ENCODE results near the gene TECPR2.

- no peak for TF ChIP-seq SP1 (IDR thresholded peaks at IDR 0.05; ENCODE audit: low read depth)
- peak in 2 of 3 experiments; percentile 42 to 47; a peak in 4 of 6 replicates for TF ChIP-seq CTCF (IDR thresholded peaks at IDR 0.05 in 2 of 3, conservative IDR thresholded peaks at IDR 0.05 in 1 of 3; ENCODE audit: borderline replicate concordance in 1 of 3, insufficient read depth in 1 of 3, low read depth in 2 of 3, low read length in 2 of 3)
- TF ChIP-seq POLR2AphosphoS5 (IDR thresholded peaks at IDR 0.05; ENCODE audit: low read depth, low read length): no peak
- TF ChIP-seq MAX (IDR thresholded peaks at IDR 0.05): no peak
- TF ChIP-seq POLR2A (IDR thresholded peaks at IDR 0.05; ENCODE audit: borderline replicate concordance, extremely low read depth, insufficient read depth, insufficient read length): no peak
- no peak for TF ChIP-seq EGR1 (IDR thresholded peaks at IDR 0.05; ENCODE audit: low read depth)
- TF ChIP-seq ZBTB33 (IDR thresholded peaks at IDR 0.05; ENCODE audit: extremely low read depth, insufficient replicate concordance, low read length): no peak
Measured at GRCh38 chr14:102507857-102508312, 145.1 kb downstream of the TECPR2 start.
